Peyer's patch (tissue), 4 donors: Measurements from ENCODE around the gene PCNT.

Source experiments
- POLR2A ChIP-seq, 2 donors: fragments of 450-650 bp; IDR thresholded peaks; one replicate each; pipeline ENCODE4 v1.5.1; 2017; ENCODE audit warnings: antibody characterized with exemption in 2 of 2, mild to moderate bottlenecking in 2 of 2, moderate library complexity in 2 of 2
- TF ChIP-seq, protein P1 (sequence below), 6 experiments: fragments of 450-650 bp in 4 of 6; fragments of 200-600 bp in 2 of 6; sonication (generic) in 1 of 6; IDR thresholded peaks; one replicate each; pipeline ENCODE4 v1.5.1; 2017 to 2019; ENCODE audit warnings: antibody characterized with exemption in 6 of 6, mild to moderate bottlenecking in 3 of 6, moderate library complexity in 1 of 6

DNA sequence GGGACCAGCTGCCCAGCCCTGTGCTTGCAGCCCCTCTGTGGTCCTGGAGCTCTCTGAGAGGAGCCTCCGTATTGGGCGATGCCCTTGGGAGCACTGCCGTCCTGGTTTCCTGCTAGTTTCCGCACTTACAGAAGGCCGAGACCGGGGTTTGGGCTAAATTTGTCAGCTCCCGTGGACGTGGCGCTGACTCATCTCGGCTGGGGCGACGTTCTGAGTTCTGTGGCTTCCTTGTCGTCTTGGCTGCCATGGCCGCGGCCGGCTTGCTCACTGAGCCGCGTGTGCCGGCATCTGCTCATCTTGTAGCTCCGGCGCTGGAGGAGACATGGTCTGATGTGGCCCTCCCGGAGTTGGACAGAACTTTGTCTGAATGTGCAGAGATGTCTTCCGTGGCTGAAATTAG is 64.9 kb downstream of the PCNT start:
- TF ChIP-seq, protein P1, sequence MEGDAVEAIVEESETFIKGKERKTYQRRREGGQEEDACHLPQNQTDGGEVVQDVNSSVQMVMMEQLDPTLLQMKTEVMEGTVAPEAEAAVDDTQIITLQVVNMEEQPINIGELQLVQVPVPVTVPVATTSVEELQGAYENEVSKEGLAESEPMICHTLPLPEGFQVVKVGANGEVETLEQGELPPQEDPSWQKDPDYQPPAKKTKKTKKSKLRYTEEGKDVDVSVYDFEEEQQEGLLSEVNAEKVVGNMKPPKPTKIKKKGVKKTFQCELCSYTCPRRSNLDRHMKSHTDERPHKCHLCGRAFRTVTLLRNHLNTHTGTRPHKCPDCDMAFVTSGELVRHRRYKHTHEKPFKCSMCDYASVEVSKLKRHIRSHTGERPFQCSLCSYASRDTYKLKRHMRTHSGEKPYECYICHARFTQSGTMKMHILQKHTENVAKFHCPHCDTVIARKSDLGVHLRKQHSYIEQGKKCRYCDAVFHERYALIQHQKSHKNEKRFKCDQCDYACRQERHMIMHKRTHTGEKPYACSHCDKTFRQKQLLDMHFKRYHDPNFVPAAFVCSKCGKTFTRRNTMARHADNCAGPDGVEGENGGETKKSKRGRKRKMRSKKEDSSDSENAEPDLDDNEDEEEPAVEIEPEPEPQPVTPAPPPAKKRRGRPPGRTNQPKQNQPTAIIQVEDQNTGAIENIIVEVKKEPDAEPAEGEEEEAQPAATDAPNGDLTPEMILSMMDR (IDR thresholded peaks at IDR 0.05): no peak
- no peak for TF ChIP-seq POLR2A (IDR thresholded peaks at IDR 0.05)
